Measurements from ENCODE around the gene C6orf47.

Gene C6orf47

GRCh38 chr6:31690231-31691077 lies 29.9 kb upstream of the C6orf47 start:
- H4K20me1 ChIP-seq (ENCODE audit: insufficient read depth, low read length) = no peaks in the 10 kb centered on the region
- peaks cover 2% of the 10 kb centered on the region for H3K36me3 ChIP-seq (replicated peaks; ENCODE audit: low read depth, low read length)
- peaks cover 5% of the 10 kb centered on the region; the same call in 1 of the 2 replicates for H3K4me1 ChIP-seq (ENCODE audit: low read length)
- TF ChIP-seq, protein P1, sequence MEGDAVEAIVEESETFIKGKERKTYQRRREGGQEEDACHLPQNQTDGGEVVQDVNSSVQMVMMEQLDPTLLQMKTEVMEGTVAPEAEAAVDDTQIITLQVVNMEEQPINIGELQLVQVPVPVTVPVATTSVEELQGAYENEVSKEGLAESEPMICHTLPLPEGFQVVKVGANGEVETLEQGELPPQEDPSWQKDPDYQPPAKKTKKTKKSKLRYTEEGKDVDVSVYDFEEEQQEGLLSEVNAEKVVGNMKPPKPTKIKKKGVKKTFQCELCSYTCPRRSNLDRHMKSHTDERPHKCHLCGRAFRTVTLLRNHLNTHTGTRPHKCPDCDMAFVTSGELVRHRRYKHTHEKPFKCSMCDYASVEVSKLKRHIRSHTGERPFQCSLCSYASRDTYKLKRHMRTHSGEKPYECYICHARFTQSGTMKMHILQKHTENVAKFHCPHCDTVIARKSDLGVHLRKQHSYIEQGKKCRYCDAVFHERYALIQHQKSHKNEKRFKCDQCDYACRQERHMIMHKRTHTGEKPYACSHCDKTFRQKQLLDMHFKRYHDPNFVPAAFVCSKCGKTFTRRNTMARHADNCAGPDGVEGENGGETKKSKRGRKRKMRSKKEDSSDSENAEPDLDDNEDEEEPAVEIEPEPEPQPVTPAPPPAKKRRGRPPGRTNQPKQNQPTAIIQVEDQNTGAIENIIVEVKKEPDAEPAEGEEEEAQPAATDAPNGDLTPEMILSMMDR (IDR thresholded peaks at IDR 0.05; ENCODE audit: low read depth, low read length) = no peak
- no peak for TF ChIP-seq EZH2phosphoT487 (IDR thresholded peaks at IDR 0.05; ENCODE audit: low read depth)
- no peaks in the 10 kb centered on the region for H3K9me3 ChIP-seq (ENCODE audit: insufficient read depth, low read length)
- H2AFZ ChIP-seq (ENCODE audit: low read depth, low read length) = no peak overlapping the region
- no peaks in the 10 kb centered on the region for H3K27me3 ChIP-seq (ENCODE audit: low read depth, low read length)
- H3K4me3 ChIP-seq (ENCODE audit: low read length) = no peak overlapping the region
- no peak overlapping the region for H3K4me2 ChIP-seq (ENCODE audit: low read length)
- H3K9ac ChIP-seq (ENCODE audit: low read length) = no peak overlapping the region
- no peak overlapping the region for H3K27ac ChIP-seq (ENCODE audit: low read length)
- no peaks in the 10 kb centered on the region for H3K79me2 ChIP-seq (ENCODE audit: low read length)

DNA sequence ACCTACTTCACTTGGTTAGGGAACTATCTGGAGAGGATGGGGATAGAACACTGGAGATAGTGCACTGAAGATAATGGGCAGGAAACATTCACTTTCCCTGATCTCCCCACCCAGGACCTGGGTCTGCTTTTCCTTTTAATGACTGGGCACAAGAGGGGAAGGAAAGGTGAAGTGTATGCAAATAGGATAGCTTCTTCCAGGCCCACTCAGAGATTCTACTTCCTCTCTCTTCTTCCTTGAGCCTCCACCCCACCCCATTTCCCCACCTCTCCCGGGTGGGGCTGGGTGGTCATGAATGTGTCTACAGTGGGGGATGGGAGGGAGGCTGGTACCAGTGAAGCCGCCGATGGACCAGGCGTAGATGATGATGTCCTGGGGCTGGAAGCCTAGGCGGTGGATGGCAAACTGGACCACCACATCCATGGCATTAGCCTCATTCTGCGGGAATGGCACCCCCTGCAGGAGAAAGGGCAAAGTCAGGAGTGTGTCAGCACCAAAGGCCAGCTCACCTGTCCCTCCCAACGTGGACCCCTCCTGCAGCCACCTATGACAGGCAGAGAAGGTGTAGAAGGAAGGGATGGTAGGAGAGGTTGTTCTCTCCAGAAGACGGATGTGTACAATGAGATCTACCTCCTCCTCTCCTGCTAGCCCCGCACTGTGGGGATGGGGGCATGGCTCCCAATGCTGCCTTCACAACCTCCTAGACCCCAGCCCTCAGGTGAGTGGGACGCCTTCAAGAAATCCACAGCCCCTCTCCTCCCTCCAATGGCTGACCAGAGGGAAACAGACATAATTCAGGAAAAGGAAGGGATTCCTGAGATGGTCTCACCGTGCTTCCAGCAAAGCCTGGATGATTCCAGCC lies 28.9 kb upstream of the C6orf47 start:
- peaks cover 5% of the 10 kb centered on the region; the same call in 1 of the 2 replicates for H3K4me1 ChIP-seq (ENCODE audit: low read length)
- H3K4me3 ChIP-seq (ENCODE audit: low read length) = no peak overlapping the region
- TF ChIP-seq, protein P1 (IDR thresholded peaks at IDR 0.05; ENCODE audit: low read depth, low read length) = peak; percentile 25; the same call in 1 of the 2 replicates
- TF ChIP-seq EZH2phosphoT487 (IDR thresholded peaks at IDR 0.05; ENCODE audit: low read depth) = no peak
- H3K79me2 ChIP-seq (ENCODE audit: low read length) = no peaks in the 10 kb centered on the region
- no peak overlapping the region for H3K4me2 ChIP-seq (ENCODE audit: low read length)
- H3K36me3 ChIP-seq (replicated peaks; ENCODE audit: low read depth, low read length) = peaks cover 2% of the 10 kb centered on the region
- H3K9ac ChIP-seq (ENCODE audit: low read length) = no peak overlapping the region
- no peak overlapping the region for H2AFZ ChIP-seq (ENCODE audit: low read depth, low read length)
- no peaks in the 10 kb centered on the region for H3K9me3 ChIP-seq (ENCODE audit: insufficient read depth, low read length)
- H4K20me1 ChIP-seq (ENCODE audit: insufficient read depth, low read length) = no peaks in the 10 kb centered on the region
- H3K27ac ChIP-seq (ENCODE audit: low read length) = no peak overlapping the region
- H3K27me3 ChIP-seq (ENCODE audit: low read depth, low read length) = no peaks in the 10 kb centered on the region

DNA sequence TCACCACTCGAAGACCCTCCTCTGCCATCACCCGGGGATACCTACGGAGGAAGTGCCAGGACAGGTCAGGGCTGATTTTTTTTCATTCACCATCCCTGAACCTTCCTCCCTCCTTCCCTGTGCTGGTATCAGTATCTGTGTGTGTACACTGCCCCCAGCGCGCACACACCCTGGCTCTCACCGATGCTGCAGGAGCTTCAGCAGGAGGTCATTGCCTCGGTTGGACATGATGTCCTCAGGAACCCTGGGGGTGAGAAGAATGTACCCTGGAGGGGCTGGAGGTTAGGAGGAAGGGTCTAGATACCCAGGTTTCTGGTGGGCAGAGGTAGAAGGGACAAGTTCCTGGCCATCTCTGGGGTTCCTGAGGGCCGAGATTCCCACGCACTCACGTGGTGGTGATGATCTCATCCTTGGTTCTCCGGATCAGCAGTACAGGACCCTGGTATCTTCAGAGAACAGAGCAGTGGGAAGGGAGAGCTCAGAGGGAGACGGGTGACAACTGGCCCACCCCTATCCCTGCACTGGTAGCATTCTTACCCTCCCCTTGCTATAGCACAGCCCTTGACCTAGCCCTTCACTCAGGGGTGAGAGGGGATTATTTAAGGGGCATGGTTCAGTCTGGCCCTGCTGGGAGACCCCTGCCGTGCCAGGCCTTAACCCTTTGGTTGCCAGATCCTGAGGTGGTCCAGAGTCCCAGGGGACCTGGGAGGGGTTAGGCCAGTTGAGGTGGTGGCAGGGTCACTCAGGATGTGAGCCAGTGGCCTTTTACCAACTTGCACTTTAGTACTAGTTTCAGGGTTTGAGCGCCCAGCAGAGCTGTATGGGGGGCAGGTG lies 27.5 kb upstream of the C6orf47 start:
- no peaks in the 10 kb centered on the region for H3K27me3 ChIP-seq (ENCODE audit: low read depth, low read length)
- peaks cover 5% of the 10 kb centered on the region; the same call in 1 of the 2 replicates for H3K4me1 ChIP-seq (ENCODE audit: low read length)
- H2AFZ ChIP-seq (ENCODE audit: low read depth, low read length) = no peak overlapping the region
- peaks cover 2% of the 10 kb centered on the region for H3K36me3 ChIP-seq (replicated peaks; ENCODE audit: low read depth, low read length)
- H3K4me3 ChIP-seq (ENCODE audit: low read length) = no peak overlapping the region
- no peaks in the 10 kb centered on the region for H3K79me2 ChIP-seq (ENCODE audit: low read length)
- TF ChIP-seq, protein P1 (IDR thresholded peaks at IDR 0.05; ENCODE audit: low read depth, low read length) = no peak
- no peak for TF ChIP-seq EZH2phosphoT487 (IDR thresholded peaks at IDR 0.05; ENCODE audit: low read depth)
- H3K9me3 ChIP-seq (ENCODE audit: insufficient read depth, low read length) = no peaks in the 10 kb centered on the region
- no peak overlapping the region for H3K9ac ChIP-seq (ENCODE audit: low read length)
- no peaks in the 10 kb centered on the region for H4K20me1 ChIP-seq (ENCODE audit: insufficient read depth, low read length)
- no peak overlapping the region for H3K27ac ChIP-seq (ENCODE audit: low read length)
- no peak overlapping the region for H3K4me2 ChIP-seq (ENCODE audit: low read length)
